Measurements from ENCODE around the gene GDF10.

Gene GDF10, protein sequence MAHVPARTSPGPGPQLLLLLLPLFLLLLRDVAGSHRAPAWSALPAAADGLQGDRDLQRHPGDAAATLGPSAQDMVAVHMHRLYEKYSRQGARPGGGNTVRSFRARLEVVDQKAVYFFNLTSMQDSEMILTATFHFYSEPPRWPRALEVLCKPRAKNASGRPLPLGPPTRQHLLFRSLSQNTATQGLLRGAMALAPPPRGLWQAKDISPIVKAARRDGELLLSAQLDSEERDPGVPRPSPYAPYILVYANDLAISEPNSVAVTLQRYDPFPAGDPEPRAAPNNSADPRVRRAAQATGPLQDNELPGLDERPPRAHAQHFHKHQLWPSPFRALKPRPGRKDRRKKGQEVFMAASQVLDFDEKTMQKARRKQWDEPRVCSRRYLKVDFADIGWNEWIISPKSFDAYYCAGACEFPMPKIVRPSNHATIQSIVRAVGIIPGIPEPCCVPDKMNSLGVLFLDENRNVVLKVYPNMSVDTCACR

DNA sequence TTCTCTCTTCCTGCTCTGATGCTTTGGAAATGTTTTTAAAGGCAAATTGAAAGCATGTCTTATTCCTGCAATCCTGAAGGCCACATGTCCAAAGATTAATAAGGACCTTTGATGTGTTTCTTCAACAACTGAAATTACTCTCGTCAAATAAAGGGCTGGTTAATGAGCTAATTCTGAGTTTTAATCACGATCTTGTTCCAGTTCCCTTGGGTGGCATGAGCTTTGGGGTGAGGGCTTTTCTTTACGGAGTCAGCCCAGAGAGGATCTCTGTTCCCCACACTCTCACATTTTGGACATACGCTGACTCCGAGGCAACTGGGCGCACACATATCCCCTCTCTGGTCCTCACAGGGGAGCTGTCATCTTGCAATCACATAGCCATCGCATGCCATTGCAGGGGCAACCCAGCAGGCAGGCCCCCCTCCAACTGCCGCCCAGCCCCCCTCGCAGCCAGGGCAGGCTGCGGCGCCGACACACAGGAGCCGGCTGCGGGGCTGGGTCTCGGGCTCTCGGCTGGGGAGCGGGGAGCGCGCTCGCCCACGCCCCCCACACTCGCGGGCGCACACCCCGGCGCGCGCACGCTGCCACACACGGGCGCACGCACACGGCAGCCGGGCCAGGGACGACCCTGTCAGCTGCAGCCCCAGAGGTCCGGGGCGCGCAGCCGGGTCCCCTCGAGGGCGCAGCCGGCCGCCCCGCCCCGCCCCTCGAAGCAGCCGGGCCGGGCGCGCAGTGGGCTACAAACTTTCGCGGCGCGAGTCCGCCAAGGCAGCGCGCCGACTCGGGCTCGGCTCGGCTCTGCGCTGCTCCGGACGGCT, at the start of gene GDF10:
Gene GDF10, plus strand, starts transcription at position 587 of the 818 bp plus-strand sequence. CDS start 455 bp downstream, outside the sequence.
- DNase-seq (ENCODE audit: extremely low read depth, low read depth) = no peak
- TF ChIP-seq CTCF (IDR thresholded peaks at IDR 0.05; ENCODE audit: low read depth, low read length) = no peak

GRCh38 chr10:47252093-47252780, 47.8 kb upstream of the GDF10 start:
- no peak for TF ChIP-seq CTCF (IDR thresholded peaks at IDR 0.05; ENCODE audit: low read depth, low read length)

DNA sequence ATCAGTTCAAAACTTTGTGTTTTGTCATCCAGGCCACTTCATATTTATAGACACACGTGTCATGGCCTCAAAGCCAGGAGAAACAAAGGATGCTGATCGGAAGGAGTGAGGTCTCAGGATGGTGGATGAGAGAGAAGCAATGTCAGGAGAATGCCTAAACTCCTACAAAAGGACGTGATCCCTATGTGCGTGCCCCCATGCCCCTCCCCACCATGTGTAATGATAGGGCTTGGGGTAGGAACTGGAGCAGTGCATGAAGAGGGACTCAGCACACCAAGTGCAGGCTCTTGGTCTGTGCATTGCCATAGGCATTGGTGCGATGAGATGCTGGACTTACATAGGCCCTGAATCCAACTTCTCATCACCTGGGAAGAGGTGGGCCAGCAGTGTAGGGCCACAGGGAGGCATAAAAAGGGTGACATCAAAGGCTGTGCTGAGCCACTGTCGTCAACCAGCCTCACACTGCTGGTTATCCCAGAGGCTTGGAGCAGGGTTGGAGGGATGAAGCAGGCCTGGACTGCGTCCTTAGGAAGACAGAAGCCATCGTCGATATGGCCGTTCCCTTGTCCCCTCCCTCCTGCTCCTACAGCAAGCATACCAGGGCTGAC, 46.9 kb upstream of the GDF10 start:
- no peak for DNase-seq (ENCODE audit: extremely low read depth, low read depth)
- no peak for TF ChIP-seq CTCF (IDR thresholded peaks at IDR 0.05; ENCODE audit: low read depth, low read length)

More at GRCh38 chr10:47252093-47252780, 47.8 kb upstream of the GDF10 start:
- DNase-seq (ENCODE audit: extremely low read depth, low read depth) = no peak

- TF ChIP-seq CTCF (IDR thresholded peaks at IDR 0.05; ENCODE audit: low read depth, low read length) = no peak
- no peak for DNase-seq (ENCODE audit: extremely low read depth, low read depth)
These were observed 46.2 kb upstream of the GDF10 start for GRCh38 chr10:47253651-47254375.

DNA sequence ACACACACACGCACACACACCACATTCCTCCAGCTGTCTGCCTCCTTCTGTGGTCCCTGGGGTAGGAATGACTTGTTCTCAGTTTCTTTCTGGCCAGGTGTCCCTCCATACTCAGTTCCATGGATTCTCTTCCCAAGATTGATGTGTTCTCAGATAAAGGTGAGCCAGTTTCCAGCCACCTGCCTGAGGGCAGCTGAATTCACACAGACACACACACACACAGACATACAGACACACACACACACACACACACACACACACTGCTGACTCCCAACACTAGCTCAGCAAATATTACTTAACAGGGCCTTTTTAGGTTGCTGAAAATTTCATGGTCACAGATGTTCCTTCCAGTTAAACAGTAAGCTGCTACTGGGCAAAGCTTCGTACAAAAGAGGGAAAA, 45.4 kb upstream of the GDF10 start:
- DNase-seq (ENCODE audit: extremely low read depth, low read depth) = no peak
- TF ChIP-seq CTCF (IDR thresholded peaks at IDR 0.05; ENCODE audit: low read depth, low read length) = no peak

DNA sequence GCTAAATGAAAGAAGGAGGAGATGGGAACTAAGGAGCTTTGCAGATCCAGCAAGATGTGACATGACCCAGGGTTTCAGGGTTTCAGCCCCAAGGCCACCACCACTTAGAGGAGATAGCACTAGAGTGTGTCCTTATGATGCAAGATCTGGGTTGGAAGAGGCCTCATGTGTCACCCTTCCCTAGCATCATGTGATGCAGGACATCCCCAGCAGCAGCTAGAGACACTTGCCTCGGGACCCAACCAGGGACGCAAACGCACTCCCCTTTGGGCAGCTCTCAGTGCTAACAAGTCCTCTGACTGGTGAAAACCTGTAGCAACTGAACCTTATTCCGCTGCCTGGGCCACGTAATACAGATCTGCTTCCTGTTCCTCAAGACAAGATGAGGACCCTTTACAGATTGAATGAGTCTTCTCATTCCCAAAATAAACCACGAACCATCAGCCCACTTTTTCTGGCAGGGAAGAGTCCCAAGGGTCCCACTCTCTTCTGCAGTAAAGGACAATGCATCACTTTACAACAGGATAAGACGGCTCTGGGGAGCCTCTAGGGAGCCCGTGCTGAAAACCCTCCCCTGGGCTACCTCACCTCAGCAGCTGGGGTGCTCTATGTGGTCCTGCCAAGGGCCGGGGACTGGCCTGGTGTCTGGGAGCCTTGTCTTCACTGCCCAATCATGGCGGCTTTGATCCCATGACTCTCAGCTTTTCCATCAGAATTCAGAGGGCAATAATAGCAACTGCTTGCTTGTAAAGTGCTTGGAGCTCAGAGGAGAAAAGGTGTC, 44.8 kb upstream of the GDF10 start:
- DNase-seq (ENCODE audit: extremely low read depth, low read depth) = no peak
- no peak for TF ChIP-seq CTCF (IDR thresholded peaks at IDR 0.05; ENCODE audit: low read depth, low read length)

Data from AG09319 (cell line).